HG03558 (cell line): ENCODE results near the gene PTGFRN.

Source experiments
- ATAC-seq: cut with Tn5 transposase; IDR thresholded peaks from one replicate; pipeline ENCODE4 v1.9.1; 2021; ENCODE audit warnings: moderate number of reproducible peaks; ENCODE audit not compliant: unreplicated experiment; ENCODE audit errors: extremely low read depth

The PTGFRN gene

DNA sequence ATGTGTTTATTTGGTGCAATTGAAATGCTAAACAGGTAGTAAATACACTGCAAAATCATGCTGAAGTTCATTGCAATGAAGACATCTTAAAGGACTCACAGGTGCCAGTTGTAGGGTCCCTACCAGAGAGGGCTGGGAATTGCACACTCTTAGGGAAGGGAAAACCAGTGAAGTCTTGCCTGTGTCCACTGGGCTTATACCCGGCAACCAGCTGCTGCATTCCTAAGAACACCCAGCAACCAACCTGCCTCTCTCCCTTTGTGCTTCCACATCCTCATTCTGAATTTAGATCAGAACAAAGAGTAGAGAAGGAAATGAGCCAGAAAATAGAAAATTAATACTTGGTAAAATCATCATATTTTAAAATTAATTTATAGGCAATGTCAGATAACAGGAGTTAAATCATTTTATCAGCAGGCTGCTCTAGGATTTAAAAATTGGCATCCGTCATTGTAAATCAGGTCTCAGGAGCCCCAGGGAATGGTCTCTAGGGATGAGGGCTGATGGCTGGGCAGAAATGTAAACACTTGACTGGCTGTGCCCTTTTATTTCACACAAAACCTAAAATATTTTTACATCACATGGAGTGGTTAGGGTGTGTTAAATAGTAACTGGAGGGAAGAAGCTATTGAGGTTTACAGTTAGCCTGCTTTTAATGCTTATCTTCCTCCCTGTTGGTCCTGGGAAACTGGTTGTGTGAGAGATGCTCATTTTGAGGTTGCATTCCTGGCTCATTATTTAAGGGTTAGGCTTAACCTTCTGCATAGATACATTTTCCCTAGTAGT lies 31.3 kb downstream of the PTGFRN start:
- no peak for ATAC-seq

- no peak for ATAC-seq
These were observed 32.0 kb downstream of the PTGFRN start for GRCh38 chr1:116941670-116942069.

GRCh38 chr1:116942344-116942743 lies 32.6 kb downstream of the PTGFRN start:
- ATAC-seq = no peak

DNA sequence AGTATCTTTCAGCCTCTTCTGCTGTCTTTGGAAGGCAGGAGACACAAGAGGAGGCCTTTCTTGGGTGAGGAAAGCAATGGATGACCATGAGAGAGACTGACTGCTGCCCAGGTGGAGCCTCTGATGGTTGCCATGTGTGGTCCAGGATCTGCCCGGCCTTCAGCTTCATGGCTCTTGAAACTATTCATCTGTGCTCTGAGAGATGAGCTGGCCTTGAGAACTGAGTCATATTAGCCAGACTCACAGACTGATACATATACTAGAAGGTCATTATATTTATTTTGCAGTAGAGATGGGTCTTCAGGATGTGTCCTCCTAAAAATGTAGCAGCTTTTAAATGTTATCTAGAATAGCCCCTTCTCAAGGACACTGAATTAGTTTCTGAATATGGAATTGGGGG lies 33.7 kb downstream of the PTGFRN start:
- no peak for ATAC-seq

DNA sequence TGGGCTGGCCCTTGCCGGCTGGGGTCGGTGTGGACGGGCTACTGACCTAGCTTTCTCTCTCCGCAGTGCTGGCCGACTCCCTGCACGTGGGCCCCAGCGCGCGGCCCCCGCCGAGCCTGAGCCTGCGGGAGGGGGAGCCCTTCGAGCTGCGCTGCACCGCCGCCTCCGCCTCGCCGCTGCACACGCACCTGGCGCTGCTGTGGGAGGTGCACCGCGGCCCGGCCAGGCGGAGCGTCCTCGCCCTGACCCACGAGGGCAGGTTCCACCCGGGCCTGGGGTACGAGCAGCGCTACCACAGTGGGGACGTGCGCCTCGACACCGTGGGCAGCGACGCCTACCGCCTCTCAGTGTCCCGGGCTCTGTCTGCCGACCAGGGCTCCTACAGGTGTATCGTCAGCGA lies 34.9 kb downstream of the PTGFRN start:
- no peak for ATAC-seq

DNA sequence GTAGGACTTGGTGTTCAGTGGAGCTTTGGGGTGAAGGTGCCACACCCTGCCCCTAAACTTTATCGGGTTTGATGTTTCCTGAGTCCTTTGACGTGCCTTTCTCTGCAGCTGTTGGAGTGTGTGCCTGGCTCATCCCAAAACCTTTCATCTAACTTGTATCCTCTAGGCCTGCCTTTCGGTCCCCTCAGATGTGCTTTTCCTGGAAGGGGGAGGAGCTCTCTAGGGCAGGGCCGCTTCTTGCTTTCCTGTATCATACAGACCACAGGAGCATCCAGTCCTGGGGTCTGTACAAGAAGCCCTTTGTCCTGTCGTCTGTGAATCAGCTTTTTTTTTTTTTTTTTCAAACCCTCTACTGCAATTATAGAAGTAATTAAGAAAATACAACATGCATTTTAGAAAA lies 35.7 kb downstream of the PTGFRN start:
- ATAC-seq = no peak

DNA sequence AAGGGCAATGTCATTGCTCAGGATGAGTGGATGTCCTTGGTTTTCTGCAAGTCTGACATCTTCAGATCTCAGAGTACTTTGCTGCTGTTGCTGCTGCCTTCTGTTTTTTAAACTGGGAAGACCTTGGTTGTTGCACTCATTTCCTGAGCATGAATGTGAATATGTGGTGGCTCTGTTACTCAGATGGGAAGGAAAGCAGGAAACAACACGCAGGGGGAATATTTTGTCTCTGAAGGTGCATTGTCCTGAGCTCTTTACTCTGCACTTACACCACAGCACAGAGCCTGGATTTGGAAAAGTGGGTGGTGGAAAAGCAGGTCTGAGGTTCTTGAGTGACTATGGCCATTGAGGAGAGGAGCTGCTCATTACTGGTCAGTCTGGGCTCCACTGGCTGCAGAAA lies 36.3 kb downstream of the PTGFRN start:
- no peak for ATAC-seq

GRCh38 chr1:116947092-116947860 lies 37.6 kb downstream of the PTGFRN start:
- ATAC-seq = no peak

DNA sequence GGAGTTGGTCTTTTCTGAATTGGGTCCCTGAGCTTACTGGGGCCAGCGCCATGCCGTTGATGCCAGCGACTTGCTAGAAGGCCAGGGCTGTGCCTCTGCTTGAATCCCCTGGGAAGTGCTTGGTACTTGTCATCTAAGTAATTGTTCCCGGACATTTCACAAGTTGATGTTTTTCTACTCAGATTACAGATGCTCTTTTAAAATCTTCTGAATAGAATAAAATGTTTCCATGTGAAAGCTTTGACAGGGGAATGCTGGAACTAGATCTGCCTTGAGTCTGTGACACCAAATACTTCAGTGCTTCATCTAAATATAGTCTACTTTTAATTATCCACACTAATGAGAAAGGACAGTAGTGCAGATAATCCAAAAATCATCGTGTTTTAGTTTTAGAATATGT lies 38.3 kb downstream of the PTGFRN start:
- ATAC-seq = no peak

- no peak for ATAC-seq
These were observed 38.9 kb downstream of the PTGFRN start for GRCh38 chr1:116948642-116949041.

DNA sequence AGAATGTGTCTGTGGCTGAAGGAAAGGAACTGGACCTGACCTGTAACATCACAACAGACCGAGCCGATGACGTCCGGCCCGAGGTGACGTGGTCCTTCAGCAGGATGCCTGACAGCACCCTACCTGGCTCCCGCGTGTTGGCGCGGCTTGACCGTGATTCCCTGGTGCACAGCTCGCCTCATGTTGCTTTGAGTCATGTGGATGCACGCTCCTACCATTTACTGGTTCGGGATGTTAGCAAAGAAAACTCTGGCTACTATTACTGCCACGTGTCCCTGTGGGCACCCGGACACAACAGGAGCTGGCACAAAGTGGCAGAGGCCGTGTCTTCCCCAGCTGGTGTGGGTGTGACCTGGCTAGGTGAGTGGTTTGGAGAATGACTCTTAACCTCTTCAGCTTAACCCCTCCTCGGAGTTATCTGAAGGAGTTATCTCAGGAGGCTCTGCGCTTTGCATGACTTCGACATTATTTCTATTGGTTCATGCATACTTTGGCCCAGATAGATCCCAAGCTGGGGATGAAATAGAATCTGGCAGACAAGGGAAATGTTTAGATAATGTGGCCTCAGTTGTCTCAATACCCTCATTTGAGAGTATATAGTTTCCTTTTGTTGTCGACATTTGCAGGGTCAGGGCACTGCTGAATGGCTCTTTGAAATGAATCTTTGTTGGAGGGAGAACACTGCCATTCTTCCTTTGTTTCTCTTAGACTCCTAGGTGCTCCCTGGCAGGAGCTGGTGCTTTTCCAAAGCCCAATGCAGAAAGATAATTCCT lies 39.7 kb downstream of the PTGFRN start:
- ATAC-seq = no peak

- ATAC-seq = no peak
These were observed 40.9 kb downstream of the PTGFRN start for GRCh38 chr1:116950517-116951199.

DNA sequence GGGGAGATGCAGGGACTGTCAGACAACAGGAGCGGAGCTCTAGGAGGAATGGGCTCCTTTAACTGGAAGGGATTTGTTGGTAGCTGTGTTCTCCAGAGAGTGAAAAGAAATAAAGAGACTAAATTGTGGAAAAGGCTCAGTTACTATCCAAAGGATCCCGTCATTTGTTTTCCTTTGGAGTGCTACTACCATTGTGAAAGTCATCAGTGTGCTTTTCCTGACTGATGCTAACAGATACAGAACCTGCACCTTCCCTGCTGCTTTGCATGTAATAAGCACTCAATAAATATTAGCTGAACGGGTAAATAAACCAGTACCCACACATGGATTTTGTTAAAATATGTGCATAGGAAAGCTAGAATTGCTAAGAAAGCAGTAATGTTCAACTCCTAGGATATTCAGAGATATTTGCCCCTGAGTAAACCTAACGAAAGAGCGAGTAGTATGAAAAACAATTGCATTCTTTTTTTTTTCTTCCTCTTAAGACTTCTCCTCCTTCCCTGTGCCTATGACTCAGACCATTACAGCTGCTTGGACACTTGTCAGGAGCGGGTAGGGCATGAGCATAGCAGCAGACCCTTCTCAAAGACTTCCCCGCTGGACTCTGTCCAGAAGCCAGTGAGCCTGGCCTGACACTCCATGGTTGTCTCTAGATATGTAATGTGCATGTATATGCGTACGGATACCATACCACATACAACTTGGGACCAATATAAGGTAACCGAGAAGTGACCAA lies 41.7 kb downstream of the PTGFRN start:
- ATAC-seq = no peak

- no peak for ATAC-seq
These were observed 43.1 kb downstream of the PTGFRN start for GRCh38 chr1:116952738-116953275.

DNA sequence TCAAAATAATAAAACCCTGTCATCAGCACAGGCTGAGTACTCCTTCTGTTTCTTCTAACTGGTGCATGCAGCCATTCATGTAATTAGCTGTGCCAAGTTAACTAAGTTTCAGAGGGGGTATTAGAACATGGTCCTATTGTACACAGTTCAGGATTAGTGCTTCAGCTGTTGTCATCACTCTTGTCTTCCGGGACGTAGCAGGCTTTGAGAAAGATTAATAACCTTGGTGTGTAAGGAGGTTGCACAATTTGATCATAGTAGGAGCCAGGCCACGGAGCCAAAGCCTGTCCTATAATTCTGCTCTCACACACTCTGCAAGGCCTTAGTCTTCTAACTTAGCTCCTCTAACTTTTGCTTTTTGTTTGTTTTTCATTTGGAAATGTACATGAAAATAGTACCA lies 44.7 kb downstream of the PTGFRN start:
- ATAC-seq = no peak

DNA sequence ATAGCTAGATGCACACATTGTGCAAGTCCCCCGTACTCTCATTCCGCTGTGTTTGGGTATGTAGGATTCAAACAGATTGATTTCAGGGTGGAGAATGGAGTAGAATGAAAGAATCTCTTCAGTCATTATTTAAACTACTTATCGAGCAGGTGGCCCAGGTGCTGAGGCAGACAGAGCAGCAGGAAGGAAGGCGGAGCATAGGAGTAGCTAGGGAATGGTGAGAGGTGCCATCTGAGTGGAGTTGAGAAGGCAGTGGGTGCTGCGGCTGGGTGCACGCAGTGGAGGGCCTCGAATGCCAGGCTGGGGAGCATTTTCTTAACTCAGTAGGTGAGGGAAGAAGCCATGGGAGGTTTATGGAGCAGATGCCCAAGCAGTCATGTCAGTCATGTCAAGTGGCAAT lies 46.7 kb downstream of the PTGFRN start:
- ATAC-seq = no peak

- ATAC-seq = no peak
These were observed 47.9 kb downstream of the PTGFRN start for GRCh38 chr1:116957646-116958045.

- ATAC-seq = no peak
These were observed 48.4 kb downstream of the PTGFRN start for GRCh38 chr1:116958110-116958509.

DNA sequence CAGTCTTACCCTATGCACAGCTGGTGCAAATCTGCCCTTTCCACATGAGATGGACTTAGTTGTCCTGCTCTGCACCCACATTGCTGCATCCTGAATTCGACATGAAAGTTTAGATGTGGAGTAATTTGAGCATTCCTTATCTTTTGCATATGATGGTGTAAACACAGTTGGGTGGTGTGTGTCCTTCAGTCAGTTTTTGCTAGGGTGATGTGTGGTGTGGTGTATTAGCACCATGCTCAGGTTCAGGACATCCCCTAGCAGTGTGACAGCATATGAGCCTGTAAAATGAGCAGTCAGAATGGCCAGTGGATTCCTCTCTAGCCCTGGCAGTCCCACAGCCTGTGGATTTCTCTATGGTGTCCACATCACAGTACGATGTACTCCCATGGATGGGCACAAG lies 49.3 kb downstream of the PTGFRN start:
- no peak for ATAC-seq

DNA sequence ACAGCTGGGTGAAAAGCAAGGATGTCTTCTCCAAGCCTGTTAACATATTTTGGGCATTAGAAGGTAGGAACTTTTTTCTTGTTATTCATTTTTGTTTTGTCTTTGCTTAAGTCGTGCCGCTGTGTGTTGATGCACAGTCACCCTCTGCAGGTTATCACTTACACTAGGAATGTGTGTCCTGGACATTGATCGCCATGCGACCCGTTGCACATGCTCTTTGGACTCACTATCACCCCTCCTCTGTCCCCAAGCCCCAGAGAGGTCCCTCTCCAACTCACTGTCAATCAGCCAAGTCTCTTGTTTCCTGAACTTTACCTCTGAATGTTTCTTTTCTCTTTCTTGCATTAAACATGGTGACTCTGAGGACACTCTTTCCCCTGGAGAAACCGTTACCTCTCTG lies 51.9 kb downstream of the PTGFRN start:
- ATAC-seq = no peak
